Measurements from ENCODE around the gene LRRC36. TPM values are rescaled to one million over a fixed set of nuclear protein-coding genes. Genes with fewer than 3 reads are reported as not detected.

The LRRC36 gene
- polyA plus RNA-seq, 3 donors, result 0.65 to 3.2 (median 1.8) TPM

- 89% methylated on average over 18 of the region's 18 CpGs for WGBS (ENCODE audit: insufficient coverage)
- H3K36me3 Mint-ChIP-seq, result peaks cover 16 to 26% of the 10 kb centered on the region in 2 donors
These were observed 65.9 kb downstream of the LRRC36 start for GRCh38 chr16:67392301-67393059.

More at GRCh38 chr16:67392301-67393059, 65.9 kb downstream of the LRRC36 start:
- peaks cover 19 to 46% (median 28%) of the 10 kb centered on the region in 3 donors for H3K27me3 Mint-ChIP-seq (ENCODE audit: low read depth in 3 of 3)
- no peaks in the 10 kb centered on the region for H3K9me3 ChIP-seq (replicated peaks in 1 of 2; ENCODE audit: control insufficient read depth in 1 of 2, insufficient read depth in 1 of 2, low read length in 2 of 2)
- no peak overlapping the region for H3K9ac ChIP-seq (ENCODE audit: insufficient read depth, low read length, poor library complexity, severe bottlenecking)
- no peak overlapping the region for H2AFZ ChIP-seq (ENCODE audit: insufficient read depth, low read depth, low read length, poor library complexity, severe bottlenecking)
- TF ChIP-seq CTCF (IDR thresholded peaks at IDR 0.05), result no peak
- peak overlapping the region in 5 of 7 donors; percentile 15 to 88 (median 78) for H3K27ac Mint-ChIP-seq
- H3K9me3 Mint-ChIP-seq, result peaks cover 0 to 8% (median 0%) of the 10 kb centered on the region in 7 donors
- H3K4me1 ChIP-seq (ENCODE audit: control insufficient read depth in 1 of 2, insufficient read depth in 2 of 2, low read length in 2 of 2), result peaks cover 76 to 79% of the 10 kb centered on the region in 2 donors
- peaks cover 67% of the 10 kb centered on the region for H3K4me1 Mint-ChIP-seq
- peaks cover 55% of the 10 kb centered on the region for H4K20me1 ChIP-seq (ENCODE audit: insufficient read depth, low read length)
- intact Hi-C loops (cut with micrococcal nuclease), result no loop called here
- H3K4me3 Mint-ChIP-seq, result peak overlapping the region; percentile 83 to 92
- no peaks in the 10 kb centered on the region for H3K36me3 ChIP-seq (replicated peaks in 1 of 2; ENCODE audit: control insufficient read depth in 1 of 2, insufficient read depth in 2 of 2, low read length in 2 of 2)
- peaks cover 0 to 19% of the 10 kb centered on the region in 2 donors for H3K27me3 ChIP-seq (ENCODE audit: control insufficient read depth in 2 of 2, insufficient read depth in 2 of 2, low read length in 2 of 2)
- peak overlapping the region; percentile 33 to 78 (median 77) for H3K4me3 ChIP-seq (replicated peaks in 1 of 3; ENCODE audit: low read depth in 2 of 3, low read length in 3 of 3)
- H3K27ac ChIP-seq (ENCODE audit: low read depth in 1 of 2, low read length in 2 of 2), result no peak overlapping the region
- DNase-seq, result no peak
- H3K79me2 ChIP-seq (ENCODE audit: insufficient read depth, low read length), result no peaks in the 10 kb centered on the region
- peak overlapping the region; percentile 87 for H3K4me2 ChIP-seq (replicated peaks; ENCODE audit: extremely low read depth, low read length, poor library complexity, severe bottlenecking)
